ENCODE measurements around the gene F2RL2.

- TF ChIP-seq ETV6 (conservative IDR thresholded peaks at IDR 0.05 in 1 of 2, IDR thresholded peaks at IDR 0.05 in 1 of 2; ENCODE audit: borderline replicate concordance in 1 of 2, low read depth in 1 of 2) (no peak), HDAC2 (IDR thresholded peaks at IDR 0.05) (no peak), GABPA (IDR thresholded peaks at IDR 0.05; ENCODE audit: low read depth) (no peak), REST (IDR thresholded peaks at IDR 0.05; ENCODE audit: low read depth, low read length) (no peak), TARDBP (IDR thresholded peaks at IDR 0.05; ENCODE audit: borderline replicate concordance) (no peak), RFX5 (IDR thresholded peaks at IDR 0.05; ENCODE audit: low read depth, low read length) (no peak), POLR2A (IDR thresholded peaks at IDR 0.05; ENCODE audit: low read depth, low read length) (no peak), EP300 (IDR thresholded peaks at IDR 0.05; ENCODE audit: borderline replicate concordance in 1 of 2, control insufficient read depth in 1 of 2, low read depth in 2 of 2, low read length in 2 of 2) (no peak), ZNF24 (IDR thresholded peaks at IDR 0.05) (no peak)
- TF ChIP-seq, protein P1, sequence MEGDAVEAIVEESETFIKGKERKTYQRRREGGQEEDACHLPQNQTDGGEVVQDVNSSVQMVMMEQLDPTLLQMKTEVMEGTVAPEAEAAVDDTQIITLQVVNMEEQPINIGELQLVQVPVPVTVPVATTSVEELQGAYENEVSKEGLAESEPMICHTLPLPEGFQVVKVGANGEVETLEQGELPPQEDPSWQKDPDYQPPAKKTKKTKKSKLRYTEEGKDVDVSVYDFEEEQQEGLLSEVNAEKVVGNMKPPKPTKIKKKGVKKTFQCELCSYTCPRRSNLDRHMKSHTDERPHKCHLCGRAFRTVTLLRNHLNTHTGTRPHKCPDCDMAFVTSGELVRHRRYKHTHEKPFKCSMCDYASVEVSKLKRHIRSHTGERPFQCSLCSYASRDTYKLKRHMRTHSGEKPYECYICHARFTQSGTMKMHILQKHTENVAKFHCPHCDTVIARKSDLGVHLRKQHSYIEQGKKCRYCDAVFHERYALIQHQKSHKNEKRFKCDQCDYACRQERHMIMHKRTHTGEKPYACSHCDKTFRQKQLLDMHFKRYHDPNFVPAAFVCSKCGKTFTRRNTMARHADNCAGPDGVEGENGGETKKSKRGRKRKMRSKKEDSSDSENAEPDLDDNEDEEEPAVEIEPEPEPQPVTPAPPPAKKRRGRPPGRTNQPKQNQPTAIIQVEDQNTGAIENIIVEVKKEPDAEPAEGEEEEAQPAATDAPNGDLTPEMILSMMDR (IDR thresholded peaks at IDR 0.05 in 2 of 3, conservative IDR thresholded peaks at IDR 0.05 in 1 of 3; ENCODE audit: control insufficient read depth in 2 of 3, extremely low read depth in 1 of 3, insufficient read depth in 1 of 3, low read depth in 3 of 3, low read length in 3 of 3), result no peak
These were observed 6.0 kb downstream of the F2RL2 start for GRCh38 chr5:76617229-76617628.
